C4-2B (cell line): Measurements from ENCODE around the gene CNTN5.

Source experiments
- ZFX ChIP-seq: fragments of 450-650 bp; IDR thresholded peaks from 2 replicates; pipeline ENCODE4 v1.6.1; 2017
- TF ChIP-seq, protein P1 (sequence below): fragments of 450-650 bp; conservative IDR thresholded peaks from 2 replicates; pipeline ENCODE4 v1.5.1; 2017; ENCODE audit warnings: mild to moderate bottlenecking

DNA sequence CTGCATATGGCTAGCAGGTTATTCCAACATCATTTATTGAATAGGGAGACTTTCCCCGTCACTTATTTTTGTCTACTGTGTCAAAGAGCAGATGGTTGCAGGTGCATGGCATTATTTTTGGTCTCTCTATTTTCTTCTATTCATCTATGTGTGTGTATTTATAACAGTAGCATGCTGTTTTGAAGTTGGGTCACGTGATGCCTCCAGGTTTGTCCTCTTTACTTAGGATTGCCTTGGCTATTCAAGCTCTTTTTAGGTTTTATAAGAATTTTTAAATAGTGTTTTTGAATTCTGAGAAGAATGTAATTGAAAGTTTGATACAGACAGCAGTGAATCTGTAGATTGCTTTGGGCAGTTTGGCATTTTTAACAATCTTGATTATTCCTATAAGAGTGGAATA is 770.6 kb downstream of the CNTN5 start:
- TF ChIP-seq, protein P1, sequence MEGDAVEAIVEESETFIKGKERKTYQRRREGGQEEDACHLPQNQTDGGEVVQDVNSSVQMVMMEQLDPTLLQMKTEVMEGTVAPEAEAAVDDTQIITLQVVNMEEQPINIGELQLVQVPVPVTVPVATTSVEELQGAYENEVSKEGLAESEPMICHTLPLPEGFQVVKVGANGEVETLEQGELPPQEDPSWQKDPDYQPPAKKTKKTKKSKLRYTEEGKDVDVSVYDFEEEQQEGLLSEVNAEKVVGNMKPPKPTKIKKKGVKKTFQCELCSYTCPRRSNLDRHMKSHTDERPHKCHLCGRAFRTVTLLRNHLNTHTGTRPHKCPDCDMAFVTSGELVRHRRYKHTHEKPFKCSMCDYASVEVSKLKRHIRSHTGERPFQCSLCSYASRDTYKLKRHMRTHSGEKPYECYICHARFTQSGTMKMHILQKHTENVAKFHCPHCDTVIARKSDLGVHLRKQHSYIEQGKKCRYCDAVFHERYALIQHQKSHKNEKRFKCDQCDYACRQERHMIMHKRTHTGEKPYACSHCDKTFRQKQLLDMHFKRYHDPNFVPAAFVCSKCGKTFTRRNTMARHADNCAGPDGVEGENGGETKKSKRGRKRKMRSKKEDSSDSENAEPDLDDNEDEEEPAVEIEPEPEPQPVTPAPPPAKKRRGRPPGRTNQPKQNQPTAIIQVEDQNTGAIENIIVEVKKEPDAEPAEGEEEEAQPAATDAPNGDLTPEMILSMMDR = no peak
- no peak for TF ChIP-seq ZFX
